NCI-H128 (cell line): Measurements from ENCODE around the gene RACGAP1.
A peak's percentile ranks its signal among the peaks of the same experiment; 100 is the strongest.

ENCODE experiments used
- DNase-seq: peaks from one replicate; lab custom pipeline; 2025; ENCODE audit not compliant: unreplicated experiment; lab: John Stamatoyannopoulos, UW

RACGAP1 gene, protein sequence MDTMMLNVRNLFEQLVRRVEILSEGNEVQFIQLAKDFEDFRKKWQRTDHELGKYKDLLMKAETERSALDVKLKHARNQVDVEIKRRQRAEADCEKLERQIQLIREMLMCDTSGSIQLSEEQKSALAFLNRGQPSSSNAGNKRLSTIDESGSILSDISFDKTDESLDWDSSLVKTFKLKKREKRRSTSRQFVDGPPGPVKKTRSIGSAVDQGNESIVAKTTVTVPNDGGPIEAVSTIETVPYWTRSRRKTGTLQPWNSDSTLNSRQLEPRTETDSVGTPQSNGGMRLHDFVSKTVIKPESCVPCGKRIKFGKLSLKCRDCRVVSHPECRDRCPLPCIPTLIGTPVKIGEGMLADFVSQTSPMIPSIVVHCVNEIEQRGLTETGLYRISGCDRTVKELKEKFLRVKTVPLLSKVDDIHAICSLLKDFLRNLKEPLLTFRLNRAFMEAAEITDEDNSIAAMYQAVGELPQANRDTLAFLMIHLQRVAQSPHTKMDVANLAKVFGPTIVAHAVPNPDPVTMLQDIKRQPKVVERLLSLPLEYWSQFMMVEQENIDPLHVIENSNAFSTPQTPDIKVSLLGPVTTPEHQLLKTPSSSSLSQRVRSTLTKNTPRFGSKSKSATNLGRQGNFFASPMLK

GRCh38 chr12:50025187-50026059 lies at the start of gene RACGAP1:
Gene RACGAP1 (minus strand): TSS chr12:50025494. CDS start chr12:50016715, 8,779 bp downstream.
- peak; percentile 100 for DNase-seq

- DNase-seq: no peak
These were observed 48.4 kb upstream of the RACGAP1 start for GRCh38 chr12:50073712-50074111.

DNA sequence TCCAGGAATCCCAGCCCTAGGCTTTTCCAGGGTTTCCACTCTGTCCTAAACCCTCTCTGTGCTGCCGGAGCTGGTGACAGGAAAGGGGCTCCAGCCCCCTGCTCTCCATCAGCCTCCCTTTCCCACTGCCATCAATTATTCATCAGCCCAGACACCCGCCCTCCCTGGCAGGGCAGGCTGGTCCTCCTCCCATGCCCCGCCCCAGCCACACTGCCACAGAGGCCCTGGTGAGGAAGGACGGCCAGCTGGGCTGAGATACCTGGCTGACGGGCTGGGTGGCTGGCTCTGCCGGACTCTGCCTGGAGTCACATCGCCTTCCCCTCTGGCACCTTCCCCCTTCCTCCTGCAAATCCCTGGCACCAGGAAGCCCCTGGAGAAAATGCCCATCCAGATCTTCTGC lies 47.9 kb upstream of the RACGAP1 start:
- no peak for DNase-seq

DNA sequence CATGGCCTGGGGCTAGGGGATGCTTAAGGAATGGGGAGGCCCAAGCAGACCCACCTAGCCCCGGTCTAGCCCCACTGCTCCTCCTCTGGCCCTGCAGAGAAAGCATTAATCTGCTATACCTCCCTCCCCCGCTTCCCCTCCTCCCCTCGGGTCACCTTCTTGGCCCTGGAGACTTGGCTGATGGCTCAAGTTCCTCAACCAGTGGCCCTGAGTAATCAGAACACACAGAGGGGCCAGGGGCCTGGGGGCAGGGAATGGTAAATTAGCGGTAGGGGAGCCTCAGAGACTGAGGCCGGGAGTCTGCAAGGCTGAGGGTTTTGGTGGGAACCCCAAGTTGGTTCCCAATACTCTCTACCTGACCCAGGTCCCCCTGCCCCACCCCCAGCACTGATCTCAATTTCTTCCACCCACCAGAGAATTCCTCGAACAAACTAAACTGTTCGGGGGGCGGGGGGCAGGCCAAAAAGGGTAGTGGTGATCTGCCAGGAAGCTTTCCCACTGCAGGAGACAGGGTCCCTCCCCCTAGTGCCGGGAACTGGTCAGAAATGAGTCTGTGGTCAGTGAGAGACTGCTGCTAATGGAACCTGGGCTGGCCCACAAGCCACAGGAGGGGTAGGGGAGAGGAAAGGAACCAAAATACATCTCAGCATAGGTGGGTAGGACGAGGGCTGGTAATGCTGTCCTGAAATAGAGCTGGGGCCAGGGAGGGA lies 47.1 kb upstream of the RACGAP1 start:
- no peak for DNase-seq

GRCh38 chr12:50070314-50071060 lies 45.2 kb upstream of the RACGAP1 start:
- DNase-seq: peak; percentile 44

- DNase-seq: no peak
These were observed 44.2 kb upstream of the RACGAP1 start for GRCh38 chr12:50069539-50069938.

DNA sequence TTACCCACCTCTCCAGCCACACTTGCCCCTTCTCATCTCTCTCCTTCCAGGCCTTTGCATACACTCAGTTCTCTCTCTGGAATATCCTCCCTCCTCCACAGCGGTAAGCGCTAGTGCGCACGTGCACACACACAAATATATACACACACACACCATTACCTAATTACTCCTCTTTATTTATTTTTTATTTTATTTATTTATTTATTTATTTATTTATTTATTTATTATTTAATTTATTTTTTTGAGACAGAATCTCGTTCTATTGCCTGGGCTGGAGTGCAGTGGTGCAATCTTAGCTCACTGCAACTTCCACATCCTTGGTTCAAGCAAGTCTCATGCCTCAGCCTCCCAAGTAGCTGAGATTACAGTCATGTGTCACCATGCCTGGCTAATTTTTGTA lies 43.8 kb upstream of the RACGAP1 start:
- DNase-seq: no peak

DNA sequence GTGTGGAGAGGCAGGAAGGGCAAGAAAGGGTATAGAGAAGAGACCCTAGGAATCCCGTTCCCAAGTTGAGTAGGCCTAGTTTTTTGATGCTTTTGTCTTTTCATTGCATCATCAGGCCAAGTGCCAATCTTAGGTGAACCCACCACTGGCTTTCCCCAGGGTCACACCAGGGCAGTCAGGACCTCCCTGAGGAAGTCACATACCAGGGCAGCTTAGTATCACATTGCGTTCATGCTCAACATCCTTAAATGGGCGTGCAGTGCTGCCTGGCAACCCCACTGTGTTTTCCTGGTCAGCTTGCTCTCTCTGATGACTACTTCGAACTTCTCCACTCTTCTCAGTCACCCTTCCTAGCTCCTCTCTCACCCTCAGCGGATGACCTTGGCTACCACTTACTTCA lies 41.1 kb upstream of the RACGAP1 start:
- no peak for DNase-seq

DNA sequence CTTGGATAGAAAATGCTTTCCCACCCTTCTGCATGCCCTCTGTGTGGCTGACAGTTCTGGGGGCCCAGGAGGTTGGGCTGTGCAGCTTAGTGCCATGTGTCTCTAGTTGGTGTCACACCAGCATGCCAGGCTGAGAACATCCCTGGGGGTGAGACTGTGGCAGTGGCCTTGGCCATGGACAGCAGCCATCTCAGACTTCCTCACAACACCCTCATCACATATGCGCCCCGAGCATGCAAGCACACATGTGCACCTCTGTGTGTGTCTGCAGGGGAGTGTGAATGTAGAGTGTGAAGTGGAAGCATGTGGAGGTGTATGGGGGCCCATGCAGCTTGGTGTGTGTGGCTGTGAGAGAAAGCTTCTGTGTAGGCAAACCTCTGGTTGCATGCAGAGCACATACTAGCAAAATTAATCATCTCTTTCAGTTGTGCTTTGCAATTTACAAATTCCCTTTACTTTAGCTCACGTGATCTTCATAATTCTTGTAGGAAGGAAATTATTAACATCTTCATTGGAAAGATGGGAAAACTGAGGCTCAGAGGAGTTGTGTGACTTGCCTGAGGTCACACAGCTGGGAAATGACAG lies 40.5 kb upstream of the RACGAP1 start:
- DNase-seq: no peak

GRCh38 chr12:50062728-50063460 lies 37.6 kb upstream of the RACGAP1 start:
- no peak for DNase-seq

- no peak for DNase-seq
These were observed 36.8 kb upstream of the RACGAP1 start for GRCh38 chr12:50061946-50062686.

GRCh38 chr12:50061171-50061570 lies 35.9 kb upstream of the RACGAP1 start:
- DNase-seq: no peak

DNA sequence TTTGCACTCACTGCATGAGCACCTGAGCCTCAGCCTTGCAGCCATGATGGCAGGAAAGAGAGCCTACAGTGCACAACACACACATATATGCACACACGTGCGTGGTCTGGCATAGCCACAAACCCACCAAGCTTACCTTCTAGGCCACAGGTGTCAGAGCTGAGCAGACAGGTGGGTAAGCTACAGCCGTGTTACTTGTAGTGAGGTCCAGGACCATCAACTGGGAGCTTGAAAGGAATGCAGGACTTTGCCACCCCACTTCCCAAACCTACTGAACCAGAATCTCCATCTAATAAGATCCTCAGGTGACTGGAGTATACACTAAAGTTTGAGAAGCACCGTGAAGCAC lies 34.8 kb upstream of the RACGAP1 start:
- DNase-seq: no peak

- no peak for DNase-seq
These were observed 34.3 kb upstream of the RACGAP1 start for GRCh38 chr12:50059440-50060119.

DNA sequence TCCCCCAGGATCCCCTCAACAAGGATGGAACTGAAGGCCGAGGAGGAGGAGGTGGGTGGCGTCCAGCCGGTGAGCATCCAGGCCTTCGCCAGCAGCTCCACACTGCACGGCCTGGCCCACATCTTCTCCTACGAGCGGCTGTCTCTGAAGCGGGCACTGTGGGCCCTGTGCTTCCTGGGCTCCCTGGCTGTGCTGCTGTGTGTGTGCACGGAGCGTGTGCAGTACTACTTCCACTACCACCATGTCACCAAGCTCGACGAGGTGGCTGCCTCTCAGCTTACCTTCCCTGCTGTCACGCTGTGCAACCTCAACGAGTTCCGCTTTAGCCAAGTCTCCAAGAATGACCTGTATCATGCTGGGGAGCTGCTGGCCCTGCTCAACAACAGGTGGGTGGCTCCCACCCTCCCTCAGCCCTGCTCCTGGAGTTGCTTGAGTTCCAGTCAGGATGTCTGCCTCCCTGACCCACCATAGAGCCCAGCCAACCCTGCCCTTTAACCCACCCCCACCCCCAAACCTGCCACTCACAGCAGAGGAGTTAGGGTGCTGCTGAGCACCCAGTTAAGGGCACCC lies 33.5 kb upstream of the RACGAP1 start:
- DNase-seq: no peak

DNA sequence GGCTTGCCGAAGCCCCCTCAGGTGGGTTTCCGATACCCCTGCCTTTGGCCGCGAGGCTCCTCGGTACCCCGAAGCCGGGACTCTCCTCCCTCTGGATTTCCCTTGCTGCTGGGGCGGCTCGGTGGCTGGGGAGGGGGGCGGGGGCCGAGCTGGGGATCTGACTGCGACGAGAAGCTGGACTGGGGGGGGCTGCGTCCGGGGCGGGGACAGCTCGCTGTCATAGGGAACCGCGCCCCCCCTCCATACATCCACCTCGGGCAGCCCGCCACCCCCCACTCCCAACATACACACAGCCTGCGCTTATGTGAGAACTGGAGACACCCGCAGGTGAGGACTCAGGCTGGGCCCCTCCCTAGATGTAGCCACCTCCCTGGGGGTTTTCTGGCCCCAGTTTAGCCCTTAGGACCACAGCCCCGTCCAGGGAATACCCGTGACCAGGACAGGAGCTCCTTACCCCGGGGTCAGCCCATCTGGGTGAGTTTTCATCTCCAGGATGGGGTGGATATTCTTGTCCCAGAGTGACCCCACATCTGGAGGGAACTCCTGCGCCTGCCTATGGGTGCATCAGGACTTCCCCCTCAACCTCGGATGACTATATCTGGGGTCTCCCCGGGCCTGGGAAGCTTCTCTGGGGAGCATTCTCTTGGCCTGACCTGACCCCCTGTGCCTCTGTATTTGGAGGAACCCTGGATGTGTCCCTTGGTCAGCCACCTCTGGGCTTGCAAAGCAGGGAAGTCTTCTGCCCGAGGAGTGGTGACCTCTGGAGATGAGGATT lies 32.8 kb upstream of the RACGAP1 start:
- no peak for DNase-seq
